Erythroblast (primary cell): ENCODE data around the gene DNAH2.

Experiments
- GATA1 ChIP-seq: IDR thresholded peaks from 2 replicates; pipeline ENCODE4 v1.6.1; 2011; ENCODE audit warnings: low read depth, mild to moderate bottlenecking, control low read depth, low read length, moderate library complexity
- POLR2A ChIP-seq: IDR thresholded peaks from 2 replicates; pipeline ENCODE4 v1.6.1; 2011; ENCODE audit warnings: mild to moderate bottlenecking, low read length

GRCh38 chr17:7834542-7834956 lies 117.0 kb downstream of the DNAH2 start:
- TF ChIP-seq POLR2A (no peak), GATA1 (no peak)
